Activated CD8-positive, alpha-beta memory T cell treated with anti-CD3 and anti-CD28 coated beads, Interleukin-2, amount 50 U/mL, for 24 hours (primary cell): Measurements from ENCODE around the gene PGAP6.
"Not testable (repeated sequence)": the region's sequence is repeated elsewhere in the genome, so short reads cannot be mapped to it uniquely, and the experiment has no call there.

Experiments used
- DNase-seq: peaks from one replicate; pipeline ENCODE4 v3.0.0-alpha.2; 2020; ENCODE audit errors: extremely low read depth

The PGAP6 gene

GRCh38 chr16:381789-382717 lies at the start of gene PGAP6:
TSS of gene PGAP6 (minus strand) at chr16:381978. CDS start at chr16:381821, 157 bp downstream.
- no peak for DNase-seq

DNA sequence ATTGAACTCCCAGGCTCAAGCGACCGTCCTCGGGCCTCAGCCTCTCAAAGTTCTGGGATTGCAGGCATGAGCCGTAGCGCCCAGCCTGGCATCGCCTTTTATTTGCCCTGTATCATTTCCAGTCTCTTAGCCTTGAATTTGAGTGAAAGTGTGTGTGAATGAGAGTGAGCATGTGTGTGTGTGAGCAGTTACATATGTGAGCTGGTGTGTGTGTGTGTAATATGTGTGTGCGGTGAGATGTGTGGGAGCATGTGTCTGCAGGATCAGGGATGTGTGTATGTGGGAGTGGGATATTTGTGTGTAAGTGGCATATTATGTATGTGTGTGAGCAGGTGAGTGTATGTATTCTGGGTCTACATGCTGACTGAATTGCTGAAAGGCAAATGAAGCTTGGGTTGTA lies 49.1 kb upstream of the PGAP6 start:
- no peak for DNase-seq

DNA sequence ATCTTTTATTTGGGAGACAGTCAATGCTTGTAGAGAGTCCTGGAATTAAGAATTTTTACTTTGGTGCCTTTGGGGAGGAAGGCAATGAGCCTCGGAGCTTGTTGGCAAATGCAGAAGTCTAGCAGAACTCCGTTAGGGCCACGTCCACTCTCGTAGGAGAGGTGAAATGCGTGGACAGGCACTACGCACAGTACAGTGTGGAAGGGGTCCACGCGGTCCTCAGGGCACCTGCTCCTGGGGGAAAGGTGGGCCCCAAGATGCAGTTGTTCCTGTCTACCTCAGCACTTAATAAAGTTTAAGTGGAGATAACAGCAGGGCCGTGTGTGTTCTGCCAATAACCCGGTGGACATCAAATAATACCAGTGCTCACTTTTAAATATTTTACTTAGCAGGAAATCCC lies 45.5 kb upstream of the PGAP6 start:
- no peak for DNase-seq

DNA sequence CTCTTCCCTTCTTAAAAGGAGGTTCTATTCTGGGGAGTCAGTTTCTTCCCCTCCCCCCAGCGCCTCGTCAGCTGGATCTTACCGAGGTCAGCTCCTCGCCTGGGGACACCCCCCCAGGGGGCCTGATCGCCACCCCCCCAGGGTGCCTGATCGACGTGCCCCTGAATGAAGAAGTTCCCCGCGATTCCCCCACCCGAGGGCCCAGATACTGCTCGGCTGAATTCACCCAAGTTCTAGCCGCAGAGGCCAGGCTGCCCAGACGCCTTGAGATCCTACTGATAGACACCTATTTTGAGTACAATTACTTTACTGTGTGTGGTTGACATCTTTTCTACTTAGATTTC lies 45.1 kb upstream of the PGAP6 start:
- no peak for DNase-seq

DNA sequence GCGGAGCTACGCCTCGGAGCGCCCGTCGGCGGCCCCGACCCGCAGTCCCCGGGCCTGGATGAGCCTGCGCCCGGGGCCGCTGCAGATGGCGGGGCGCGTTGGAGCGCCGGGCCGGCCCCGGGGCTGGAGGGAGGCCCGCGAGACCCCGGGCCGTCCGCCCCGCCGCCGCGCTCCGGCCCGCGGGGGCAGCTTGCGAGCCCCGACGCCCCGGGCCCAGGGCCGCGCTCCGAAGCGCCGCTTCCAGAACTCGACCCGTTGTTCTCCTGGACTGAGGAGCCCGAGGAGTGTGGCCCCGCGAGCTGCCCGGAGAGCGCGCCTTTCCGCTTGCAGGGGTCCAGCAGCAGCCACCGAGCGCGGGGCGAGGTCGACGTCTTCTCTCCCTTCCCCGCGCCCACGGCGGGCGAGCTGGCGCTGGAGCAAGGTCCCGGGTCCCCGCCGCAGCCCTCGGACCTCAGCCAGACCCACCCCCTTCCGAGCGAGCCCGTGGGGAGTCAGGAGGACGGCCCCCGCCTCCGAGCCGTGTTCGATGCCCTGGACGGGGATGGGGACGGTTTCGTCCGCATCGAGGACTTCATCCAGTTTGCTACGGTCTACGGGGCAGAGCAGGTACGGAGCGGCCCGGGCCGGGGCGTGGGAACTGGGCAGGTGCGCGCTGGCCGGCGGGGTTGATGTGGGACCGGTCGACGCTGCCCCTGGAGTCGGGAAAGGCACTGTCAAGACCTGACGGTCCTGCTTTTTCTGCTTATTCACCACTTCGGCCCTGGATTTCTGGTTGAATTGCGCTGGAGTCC lies 44.5 kb upstream of the PGAP6 start:
- DNase-seq = no peak

GRCh38 chr16:425740-426114 lies 43.9 kb upstream of the PGAP6 start:
- DNase-seq = no peak

DNA sequence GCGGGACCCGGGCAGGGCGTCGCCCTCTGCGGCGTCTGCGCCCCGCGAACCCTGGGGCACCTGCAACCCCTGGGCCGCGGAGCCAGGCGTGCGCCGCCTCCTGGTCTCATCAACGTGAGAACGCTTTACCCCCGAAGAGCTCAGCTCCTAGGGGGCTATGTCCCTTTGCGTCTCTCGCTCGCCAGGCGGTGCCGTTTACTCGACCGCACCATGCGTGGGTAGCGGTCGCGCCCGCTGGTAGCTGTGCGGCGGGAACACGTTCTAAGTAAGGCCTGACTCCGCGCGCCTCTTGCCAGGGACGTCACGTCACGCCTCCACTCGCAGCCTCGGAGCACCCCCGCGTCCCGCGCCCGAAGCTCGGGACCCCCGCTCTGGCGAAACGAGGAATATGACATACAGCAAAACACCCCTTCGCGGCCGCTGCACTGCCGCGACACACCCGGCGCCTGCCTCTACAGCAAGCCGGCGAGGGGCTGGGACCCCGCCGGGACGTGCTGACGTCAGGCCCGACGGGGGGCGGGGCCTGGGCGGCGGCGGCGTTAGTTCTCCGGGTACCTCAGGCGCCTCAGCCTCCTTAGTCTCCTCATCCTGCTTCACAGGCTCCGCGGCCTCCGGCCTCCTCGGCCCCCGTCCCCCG lies 43.4 kb upstream of the PGAP6 start, which contains the start of gene RAB11FIP3:
TSS of gene RAB11FIP3 (plus strand) at position 568 of the 637 bp plus-strand sequence. CDS start 358 bp downstream, outside the sequence.
- DNase-seq = peak; percentile 50

DNA sequence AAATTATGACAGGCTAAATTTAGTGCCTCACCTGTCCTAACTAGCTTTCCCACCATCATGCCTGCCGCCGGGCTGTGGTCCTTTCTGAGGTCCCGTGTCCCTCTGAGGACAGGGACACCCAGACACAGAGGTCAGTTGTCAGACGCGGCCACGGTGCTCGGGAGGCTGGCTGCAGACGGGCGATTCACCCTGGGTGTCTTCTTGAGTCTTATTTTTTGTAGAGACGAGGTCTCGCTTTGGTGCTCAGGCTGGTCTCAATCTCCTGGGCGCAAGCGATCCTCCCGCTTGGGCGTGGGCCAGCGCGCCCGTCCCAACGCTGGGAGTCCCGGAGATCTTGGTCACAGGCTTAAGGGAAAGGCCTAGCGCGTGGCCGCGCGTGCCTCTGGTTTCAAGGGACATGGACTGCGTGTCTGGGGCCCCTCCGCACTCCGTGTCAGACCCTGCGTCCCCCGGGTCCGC lies 42.9 kb upstream of the PGAP6 start:
- DNase-seq = no peak

DNA sequence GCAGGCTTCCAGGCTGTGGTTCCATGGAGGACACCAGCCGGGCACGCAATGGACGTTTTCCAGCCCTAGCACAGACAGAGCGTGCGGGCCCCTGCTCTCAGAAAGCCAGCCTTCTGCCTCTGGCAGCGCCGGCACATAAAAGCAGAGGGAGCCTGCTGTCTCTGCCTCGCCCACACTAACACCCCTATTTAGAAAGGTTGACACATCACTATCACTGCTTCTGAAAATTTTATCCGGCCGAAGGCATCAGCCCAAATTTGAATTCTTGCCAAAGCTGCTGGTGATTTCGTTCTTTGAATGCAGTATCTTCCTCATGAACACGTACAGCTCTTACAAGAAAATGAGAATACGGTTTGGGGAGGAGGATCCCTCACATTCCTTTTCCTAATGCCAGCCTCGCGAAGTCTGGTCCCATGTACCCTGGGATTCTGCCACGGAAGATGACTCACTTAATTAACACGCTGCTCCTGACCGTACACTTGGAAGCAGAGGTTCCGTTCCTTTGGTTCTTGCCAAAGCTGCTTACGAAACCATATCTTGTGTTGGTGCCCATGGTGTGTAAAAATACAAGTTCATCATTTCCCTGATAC lies 42.4 kb upstream of the PGAP6 start:
- DNase-seq = no peak

GRCh38 chr16:422179-422578 lies 40.4 kb upstream of the PGAP6 start:
- DNase-seq = not testable (repeated sequence)

DNA sequence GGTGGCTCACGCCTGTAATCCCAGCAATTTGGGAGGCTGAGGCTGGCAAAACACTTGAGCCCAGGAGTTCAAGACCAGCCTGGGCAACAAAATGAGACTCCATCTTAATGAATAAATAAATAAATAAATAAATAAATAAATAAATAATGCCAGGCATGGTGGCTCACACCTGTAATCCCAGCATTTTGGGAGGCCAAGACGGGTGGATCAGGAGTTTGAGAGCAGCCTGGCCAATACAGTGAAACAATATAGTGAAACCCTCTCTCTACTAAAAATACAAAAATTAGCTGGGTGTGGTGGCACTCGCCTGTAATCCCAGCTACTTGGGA lies 33.4 kb upstream of the PGAP6 start:
- DNase-seq = not testable (repeated sequence)

- DNase-seq = no peak
Measured at GRCh38 chr16:414395-415169, 32.8 kb upstream of the PGAP6 start.

- no peak for DNase-seq
Measured at GRCh38 chr16:411576-412265, 29.9 kb upstream of the PGAP6 start.

DNA sequence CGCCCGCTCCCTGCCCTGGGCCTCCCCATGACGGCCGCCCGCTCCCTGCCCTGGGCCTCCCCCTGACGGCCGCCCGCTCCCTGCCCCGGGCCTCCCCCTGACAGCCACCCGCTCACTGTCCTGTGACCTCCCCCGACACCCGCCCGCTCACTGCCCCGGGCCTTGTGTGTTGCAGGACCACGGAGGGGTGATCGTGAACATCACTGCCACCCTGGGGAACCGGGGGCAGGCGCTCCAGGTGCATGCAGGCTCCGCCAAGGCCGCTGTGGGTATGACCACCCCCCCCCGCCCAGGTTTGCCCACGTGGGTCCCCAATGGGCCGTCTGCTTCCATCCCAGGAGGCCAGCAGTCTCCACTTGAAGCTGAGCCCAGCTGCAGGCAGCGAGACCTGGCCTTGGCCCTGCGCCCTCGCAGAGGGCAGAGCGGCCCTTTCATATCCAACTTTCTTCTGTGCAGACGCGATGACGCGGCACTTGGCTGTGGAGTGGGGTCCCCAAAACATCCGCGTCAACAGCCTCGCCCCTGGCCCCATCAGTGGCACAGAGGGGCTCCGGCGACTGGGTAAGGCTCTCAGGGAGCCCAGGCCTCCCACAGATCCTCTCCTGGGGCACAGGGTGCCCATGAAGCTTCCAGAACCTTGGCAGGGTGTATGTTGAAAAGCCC lies 28.9 kb upstream of the PGAP6 start:
- no peak for DNase-seq

- DNase-seq = no peak
Measured at GRCh38 chr16:407253-407652, 25.5 kb upstream of the PGAP6 start.

DNA sequence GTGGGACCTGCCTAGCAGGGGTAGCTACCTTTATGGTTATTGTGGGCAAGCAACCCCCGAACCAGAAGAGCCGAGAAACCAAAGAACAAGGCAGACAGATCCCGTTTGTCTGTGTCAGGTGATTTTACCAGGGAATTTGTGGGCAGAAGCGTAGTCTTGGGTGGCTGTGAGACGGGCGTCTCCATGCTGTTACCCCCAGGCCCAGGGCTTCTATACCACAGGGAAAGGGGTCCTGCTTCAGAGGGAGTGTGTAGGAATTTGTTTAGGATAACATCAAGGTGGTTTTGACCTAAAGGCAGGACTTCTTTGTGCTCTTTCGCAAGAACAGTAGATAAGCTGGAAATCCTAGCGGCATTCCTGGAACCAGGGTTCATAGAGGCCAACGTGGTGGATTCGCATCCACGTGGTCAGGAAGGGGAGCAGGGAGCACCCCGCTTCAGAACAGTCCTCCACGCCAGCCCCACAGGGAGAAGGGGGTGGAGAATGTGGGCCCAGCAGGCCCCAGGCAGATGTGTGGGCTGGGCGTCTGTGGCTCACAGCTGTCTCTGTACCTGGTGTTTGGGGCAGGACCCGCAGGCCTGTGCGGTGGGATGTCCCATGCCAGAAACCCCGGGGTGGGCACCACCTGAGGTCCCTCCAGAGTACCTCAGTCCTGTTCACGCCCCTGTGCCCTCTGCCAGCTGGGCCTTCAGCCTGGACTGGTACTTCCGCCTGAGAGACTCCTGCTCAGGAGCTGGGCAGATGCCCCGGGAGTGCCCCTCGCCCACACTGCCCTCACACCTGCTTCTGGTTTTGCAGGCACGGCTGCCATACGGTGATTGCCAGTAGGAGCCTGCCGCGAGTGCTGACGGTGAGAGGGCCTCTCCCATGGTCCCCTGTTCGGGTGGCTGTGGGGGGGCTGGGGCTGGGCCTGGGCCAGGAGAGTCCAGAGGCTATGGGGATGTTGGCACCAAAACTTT lies 24.0 kb upstream of the PGAP6 start:
- no peak for DNase-seq

- no peak for DNase-seq
Measured at GRCh38 chr16:404971-405486, 23.3 kb upstream of the PGAP6 start.

DNA sequence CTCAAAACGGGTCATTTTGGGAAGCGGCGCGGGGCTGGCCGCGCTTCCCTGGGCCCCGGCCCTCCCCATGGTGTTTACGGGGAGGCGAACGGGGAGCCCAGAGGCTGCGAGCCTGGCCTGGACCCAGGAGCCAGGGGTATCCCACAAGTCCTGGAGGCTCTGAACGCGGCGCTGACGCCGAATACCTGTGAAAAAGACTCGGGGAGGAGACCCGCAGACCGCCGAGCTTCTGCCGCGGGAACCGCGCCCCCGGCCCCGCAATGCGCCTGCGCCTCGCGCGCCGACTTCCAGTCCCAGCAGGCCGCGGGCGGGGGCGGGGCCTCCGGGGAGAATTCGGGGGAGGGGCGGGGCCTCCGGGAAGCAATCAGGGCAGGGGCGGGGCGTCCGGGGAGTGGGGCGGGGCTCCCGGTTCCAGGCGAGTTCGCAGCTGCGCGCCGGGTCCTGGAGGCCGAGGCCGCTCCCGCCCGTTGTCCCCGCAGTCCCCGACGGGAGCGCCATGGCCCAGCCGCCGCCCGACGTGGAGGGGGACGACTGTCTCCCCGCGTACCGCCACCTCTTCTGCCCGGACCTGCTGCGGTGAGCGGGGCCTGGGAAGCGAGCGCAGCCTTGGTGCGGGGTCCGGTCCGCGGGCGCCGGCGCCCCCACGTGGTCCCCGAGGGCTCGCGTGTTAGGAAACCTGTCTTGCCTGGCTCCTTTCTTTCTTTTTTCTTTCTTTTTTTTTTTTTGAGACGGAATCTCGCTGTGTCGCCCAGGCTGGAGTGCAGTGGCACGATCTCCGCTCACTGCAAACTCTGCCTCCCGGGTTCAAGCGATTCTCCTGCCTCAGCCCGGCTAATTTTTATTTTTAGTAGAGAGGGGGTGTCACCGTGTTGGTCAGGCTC lies 19.9 kb upstream of the PGAP6 start, which contains the start of gene DECR2:
TSS of gene DECR2 (plus strand) at position 418 of the 881 bp plus-strand sequence. CDS start at position 497, 79 bp downstream.
- DNase-seq = peak; percentile 92
